Measurements from ENCODE around the gene ATP2B2.

Gene ATP2B2

GRCh38 chr3:10428406-10429091 lies 76.8 kb downstream of the ATP2B2 start:
- no peak for DNase-seq (ENCODE audit: low read depth in 2 of 2)

GRCh38 chr3:10426346-10427220 lies 78.8 kb downstream of the ATP2B2 start:
- DNase-seq (ENCODE audit: low read depth in 2 of 2), result no peak

DNA sequence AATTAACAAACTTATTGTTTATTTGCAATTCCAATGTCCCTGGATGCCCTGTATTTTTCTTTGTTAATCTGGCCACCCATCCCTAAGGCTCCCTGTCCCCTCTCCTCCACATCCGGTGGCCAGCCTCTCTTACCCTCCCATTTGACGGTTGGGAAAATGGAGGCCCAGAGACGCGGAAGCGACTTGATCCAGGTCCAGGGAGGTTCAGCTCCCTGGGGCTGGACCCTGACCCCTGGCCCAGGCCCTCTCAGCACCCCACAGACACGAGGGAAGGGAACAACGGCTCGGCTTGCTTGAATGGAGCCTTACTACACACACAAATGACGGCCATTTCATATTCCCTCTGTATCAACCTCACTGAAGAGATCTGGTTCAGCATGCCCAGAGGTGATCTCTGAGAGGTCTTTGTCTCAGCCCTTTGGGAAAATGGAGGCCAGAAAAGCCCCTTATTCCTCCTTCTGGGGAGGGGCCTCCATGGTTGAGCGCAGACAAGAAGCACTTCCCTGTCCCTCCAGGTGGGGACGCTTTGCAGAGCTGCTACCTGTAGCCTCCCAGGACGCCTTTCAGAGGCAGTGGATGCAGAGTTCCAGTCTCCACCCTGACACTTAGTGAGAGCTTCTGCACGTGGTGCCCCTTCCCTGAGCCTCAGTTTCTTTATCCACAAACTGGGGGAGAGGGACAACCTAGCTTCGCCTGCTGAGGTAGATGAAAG lies 82.1 kb downstream of the ATP2B2 start:
- DNase-seq (ENCODE audit: low read depth in 2 of 2), result no peak

- no peak for DNase-seq (ENCODE audit: low read depth in 2 of 2)
These were observed 83.4 kb downstream of the ATP2B2 start for GRCh38 chr3:10421996-10422395.

- DNase-seq (ENCODE audit: low read depth in 2 of 2), result no peak
These were observed 84.5 kb downstream of the ATP2B2 start for GRCh38 chr3:10420745-10421475.

DNA sequence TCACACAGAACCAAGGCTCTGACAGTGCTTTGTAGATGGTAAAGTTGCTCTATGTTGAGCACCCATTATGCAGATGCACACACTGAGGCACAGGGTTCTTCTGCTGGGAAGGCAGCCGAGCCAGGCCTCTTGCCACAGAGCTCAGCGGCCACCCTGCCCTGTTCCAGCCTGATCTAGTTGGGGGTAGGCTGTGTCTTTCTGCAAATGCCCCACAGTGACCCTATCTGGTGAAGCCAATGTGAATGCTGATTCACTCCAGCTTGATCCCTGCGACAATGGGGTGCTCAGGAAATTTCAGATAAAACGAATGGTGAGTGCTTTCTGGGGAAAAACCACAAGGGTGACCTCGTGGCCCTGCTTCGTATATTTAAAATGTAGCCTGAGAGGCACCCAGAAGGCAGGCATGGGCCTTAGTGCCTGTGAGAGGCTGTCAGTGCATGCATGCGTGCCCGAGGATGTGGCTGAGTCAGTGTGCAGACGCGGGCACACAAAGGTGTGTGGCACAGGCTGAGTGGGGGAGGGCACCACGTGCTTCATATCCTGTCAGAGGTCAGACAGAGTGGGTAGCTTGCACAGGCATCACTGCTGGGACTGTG lies 85.7 kb downstream of the ATP2B2 start:
- peak; percentile 18 to 41 for DNase-seq (ENCODE audit: low read depth in 2 of 2)

DNA sequence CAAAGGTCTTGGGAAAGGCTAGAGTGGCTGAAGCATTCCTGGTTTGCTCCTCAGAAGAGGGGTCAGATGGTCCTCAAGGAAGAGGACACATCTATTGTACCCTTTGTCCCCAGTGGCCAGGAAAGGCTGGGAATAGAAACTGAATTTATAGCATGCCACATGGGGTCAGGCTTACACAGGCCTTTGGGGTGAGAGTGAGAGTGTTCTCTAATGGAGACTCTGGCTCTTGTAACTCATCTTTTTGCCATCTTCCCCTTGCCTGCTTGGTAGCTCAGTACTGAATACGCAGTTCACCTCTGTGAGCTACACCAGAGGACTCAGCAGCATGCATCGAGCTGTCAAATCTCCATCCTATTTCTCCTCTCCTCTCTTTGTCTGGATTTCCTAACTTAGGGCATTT lies 87.5 kb downstream of the ATP2B2 start:
- DNase-seq (ENCODE audit: low read depth in 2 of 2), result no peak

- DNase-seq (ENCODE audit: low read depth in 2 of 2), result no peak
These were observed 88.6 kb downstream of the ATP2B2 start for GRCh38 chr3:10416730-10417300.

GRCh38 chr3:10413041-10413440 lies 92.3 kb downstream of the ATP2B2 start:
- DNase-seq (ENCODE audit: low read depth in 2 of 2), result no peak

- DNase-seq (ENCODE audit: low read depth in 2 of 2), result no peak
These were observed 93.6 kb downstream of the ATP2B2 start for GRCh38 chr3:10411598-10412332.

DNA sequence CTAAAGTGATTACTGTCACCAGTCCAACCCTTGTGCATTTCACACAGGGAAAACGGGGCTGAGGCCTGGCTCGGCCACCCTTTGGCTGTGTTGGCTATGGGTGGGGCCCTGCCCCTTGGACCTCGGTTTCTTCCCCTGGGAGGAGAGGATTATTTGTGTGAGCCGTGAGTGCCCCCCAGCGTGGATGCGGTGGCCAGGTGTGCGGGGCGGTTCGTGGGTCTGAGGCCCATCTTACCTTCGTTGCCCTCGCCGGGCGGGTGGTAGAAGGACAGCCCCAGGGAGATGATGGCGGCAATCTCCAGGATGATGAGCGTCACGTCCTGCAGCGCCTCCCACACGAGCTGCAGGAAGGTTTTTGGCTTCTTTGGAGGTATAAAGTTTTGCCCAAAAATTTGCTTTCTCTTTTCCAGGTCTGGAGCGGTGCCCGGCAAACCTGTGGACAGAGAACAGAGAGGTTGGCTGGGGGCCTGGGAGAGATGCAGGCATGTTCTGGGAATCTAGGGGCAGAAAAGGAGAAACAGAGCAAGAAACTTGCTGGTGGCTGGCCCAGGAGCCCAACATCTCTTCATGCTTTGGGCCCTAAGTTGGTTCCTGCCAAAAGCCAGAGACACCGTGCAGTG lies 94.9 kb downstream of the ATP2B2 start:
- no peak for DNase-seq (ENCODE audit: low read depth in 2 of 2)

GRCh38 chr3:10408680-10409079 lies 96.7 kb downstream of the ATP2B2 start:
- DNase-seq (ENCODE audit: low read depth in 2 of 2), result no peak

- DNase-seq (ENCODE audit: low read depth in 2 of 2), result no peak
These were observed 98.0 kb downstream of the ATP2B2 start for GRCh38 chr3:10407361-10407760.

DNA sequence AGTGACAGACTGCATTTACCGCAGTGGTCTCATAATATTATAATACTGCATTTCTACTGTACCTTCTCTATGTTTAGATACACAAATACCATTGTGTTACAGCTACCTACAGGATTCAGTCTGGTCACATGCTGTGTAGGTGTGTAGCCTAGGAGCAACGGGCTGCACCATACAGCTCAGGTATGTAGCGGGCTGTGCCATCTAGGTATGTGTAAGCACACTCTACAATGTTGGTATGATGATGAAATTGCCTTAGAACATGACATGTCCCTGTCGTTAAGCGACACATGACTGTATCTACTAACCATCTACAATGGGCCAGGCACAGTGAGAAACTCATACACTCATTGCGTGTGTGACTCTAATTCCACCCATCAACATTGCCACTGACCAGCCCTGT lies 99.0 kb downstream of the ATP2B2 start:
- no peak for DNase-seq (ENCODE audit: low read depth in 2 of 2)

GRCh38 chr3:10405816-10406215 lies 99.6 kb downstream of the ATP2B2 start:
- DNase-seq (ENCODE audit: low read depth in 2 of 2), result no peak

DNA sequence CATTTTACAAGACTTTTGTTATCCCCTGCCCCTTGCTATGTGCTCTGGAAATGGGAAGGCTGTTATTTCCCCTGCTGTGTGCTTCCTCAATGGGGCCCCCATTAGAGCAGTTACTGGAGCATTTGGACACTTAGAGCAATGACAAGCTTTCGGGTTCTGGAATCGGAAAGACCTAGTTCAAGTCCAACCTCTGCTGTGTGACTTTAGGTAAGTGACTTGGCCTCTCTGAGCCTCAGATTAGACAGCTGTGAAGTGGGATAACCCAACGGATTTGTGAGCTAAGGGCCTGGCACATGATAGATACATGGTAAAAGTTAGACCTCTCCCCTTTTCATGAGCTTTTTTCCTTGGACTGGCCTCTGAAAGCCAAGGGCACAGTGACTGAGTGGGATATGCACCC lies 100.5 kb downstream of the ATP2B2 start:
- DNase-seq (ENCODE audit: low read depth in 2 of 2), result no peak

GRCh38 chr3:10404377-10404776 lies 101.0 kb downstream of the ATP2B2 start:
- no peak for DNase-seq (ENCODE audit: low read depth in 2 of 2)

DNA sequence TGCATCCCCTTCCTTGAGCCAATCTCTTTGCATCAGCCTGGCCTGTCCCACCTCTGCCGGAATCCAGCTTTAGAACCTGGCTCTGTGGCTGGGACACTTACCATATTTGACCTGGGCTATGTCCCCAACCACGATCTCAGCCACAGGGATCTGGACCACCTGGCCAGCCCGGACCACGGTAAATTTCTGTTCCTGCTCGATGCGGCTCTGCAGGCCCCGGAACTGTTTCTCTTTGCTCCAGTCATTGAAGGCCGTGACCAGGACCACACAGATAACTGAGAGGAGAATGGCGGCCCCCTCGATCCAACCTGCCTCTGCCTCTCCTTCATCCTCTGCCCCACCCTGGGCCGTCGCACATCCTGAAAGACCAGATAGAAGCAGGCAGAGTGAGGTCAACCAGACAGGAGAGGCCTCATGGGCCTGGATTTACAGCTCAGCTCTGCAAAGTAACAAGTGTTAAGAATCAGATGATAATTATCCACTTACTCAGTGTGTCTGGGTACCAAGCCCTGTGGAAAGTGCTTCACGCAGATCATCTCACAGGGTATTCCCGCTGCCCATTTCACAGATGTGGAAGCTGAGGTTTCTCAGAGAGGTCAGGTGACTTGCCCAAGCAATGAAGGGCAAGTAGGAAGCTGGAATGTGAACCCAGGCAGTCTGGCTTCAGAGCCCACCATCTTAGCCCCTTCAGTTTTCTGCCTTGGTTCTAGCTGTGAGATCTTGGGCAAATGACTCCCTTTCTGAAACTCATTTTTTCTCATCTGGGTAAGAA lies 103.2 kb downstream of the ATP2B2 start:
- DNase-seq (ENCODE audit: low read depth in 2 of 2), result no peak

All from stimulated activated CD8-positive, alpha-beta memory T cell treated with anti-CD3 and anti-CD28 coated beads, Interleukin-15, amount 100 ng/mL, for 4 hours (primary cell).